NCI-H748 (cell line): ENCODE data around the gene TUBGCP3.
"Not testable (repeated sequence)": the region's sequence is repeated elsewhere in the genome, so short reads cannot be mapped to it uniquely, and the experiment has no call there.

Experiments used
- DNase-seq: peaks from one replicate; lab custom pipeline; 2025; ENCODE audit not compliant: unreplicated experiment; lab: John Stamatoyannopoulos, UW

The TUBGCP3 gene

DNA sequence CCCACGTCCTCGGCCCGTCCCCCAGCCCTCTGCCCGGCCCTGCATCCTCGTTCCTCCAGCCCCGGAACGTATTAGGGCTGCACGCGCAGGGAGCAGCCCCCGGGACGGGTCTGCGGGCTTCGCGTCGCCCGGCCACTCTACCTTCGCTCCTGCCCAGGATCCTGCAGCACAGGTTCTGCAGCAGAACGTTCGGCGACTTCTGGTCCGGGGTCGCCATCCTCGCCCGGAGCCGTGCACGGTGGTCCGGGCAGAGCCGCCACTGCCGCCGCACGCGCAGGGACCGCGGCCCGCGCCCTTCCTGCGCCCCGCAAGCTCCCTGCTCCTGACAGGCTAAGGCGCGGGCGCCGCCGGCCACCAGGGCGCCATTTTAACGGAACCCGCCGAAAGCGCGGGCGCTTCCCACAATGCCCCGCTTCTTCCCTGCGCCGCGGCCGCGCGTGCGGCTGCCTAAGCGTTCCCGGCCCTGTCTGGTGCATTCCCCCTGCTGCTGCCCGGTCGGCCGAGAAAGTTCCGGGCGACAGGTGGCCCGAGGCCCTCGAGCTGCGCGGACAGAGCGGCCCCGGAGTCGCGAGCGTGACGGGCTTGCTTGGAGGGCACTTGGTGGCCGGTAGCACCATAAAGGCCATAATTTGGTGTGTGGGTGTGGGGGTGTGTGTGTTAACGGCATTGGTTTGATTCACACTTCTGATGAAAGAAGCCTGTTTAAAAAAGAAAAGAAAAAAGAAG is at the start of gene TUBGCP3:
Gene TUBGCP3, minus strand, starts transcription at position 390 of the 726 bp plus-strand sequence. Its CDS starts 173 bp downstream, at position 217.
- DNase-seq, result peak; percentile 94

- DNase-seq, result no peak
Observed at GRCh38 chr13:112637017-112637801, 49.3 kb upstream of the TUBGCP3 start.

- DNase-seq, result no peak
Observed at GRCh38 chr13:112636401-112636975, 48.5 kb upstream of the TUBGCP3 start.

- no peak for DNase-seq
Observed at GRCh38 chr13:112635323-112635722, 47.4 kb upstream of the TUBGCP3 start.

- no peak for DNase-seq
Observed at GRCh38 chr13:112634102-112634501, 46.1 kb upstream of the TUBGCP3 start.

GRCh38 chr13:112630226-112630625 is 42.3 kb upstream of the TUBGCP3 start:
- DNase-seq, result not testable (repeated sequence)

DNA sequence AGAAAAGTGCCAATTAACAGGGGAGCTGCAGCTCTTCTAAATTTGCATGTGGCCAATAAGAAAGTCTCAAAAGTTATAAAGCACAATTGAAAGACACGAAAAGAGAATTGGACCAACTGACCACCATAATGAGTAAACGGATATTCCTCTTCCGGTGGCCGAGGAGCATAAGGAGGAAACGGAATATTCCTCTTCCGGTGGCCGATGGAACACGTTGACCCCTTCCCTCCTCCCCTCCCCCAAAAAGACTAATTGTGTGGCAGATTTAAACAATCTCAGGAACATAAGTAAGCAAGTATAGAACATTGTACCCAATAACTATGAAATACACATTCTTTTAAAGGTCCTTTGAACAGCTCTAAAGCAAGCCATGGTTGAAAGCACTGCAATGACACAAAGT is 41.2 kb upstream of the TUBGCP3 start:
- no peak for DNase-seq

DNA sequence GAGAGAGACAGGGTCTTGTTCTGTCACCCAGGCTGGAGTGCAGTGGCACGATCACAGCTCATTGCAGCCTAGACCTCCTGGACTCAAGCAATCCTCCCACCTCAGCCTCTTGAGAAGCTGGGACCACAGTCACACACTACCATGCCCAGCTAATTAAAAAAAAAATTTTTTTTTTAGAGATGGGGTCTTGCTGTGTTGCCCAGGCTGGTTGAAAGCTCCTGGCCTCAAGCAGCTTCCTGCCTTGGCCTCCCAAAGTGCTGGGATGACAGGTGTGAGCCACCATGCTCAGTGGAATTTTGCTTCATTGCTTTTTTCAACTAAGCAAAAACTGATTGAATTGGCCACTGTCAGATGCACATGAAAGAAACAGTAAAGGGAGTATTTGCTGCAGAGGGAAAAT is 39.7 kb upstream of the TUBGCP3 start:
- not testable (repeated sequence) for DNase-seq

DNA sequence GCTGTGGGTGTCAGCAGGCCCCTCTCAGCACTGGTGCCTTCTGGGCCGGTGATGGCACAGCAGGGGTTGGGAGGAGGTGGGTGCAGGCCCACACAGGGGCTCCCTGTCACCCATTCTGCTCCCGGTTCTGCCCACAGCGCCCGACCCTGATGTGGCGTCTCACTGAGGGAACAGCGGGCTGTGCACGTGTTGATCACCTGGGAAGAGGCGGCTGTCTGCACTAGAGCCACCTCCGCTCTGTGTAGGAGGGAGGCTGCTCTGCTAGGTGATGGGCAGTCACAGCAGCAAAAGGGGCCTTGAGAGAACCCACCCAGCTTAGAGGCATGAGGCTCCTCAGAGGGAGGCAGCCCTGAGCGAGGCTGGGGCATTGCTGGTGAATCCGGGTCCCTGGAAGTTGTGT is 39.2 kb upstream of the TUBGCP3 start:
- no peak for DNase-seq

DNA sequence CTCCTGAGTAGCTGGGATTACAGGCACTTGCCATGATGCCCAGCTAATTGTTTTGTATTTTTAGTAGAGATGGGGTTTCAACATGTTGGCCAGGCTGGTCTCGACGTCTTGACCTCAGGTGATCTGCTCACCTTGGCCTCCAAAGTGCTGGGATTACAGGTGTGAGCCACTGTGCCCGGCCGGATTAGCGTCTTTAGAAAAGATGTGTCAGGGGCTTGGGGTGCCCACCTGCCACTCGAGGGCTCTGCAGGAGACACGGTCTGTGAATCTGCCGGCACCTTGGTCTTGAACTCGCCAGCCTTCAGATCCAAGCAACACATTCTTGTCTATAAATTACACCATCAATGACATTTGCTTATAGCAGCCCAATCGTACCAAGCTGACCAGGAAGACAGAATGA is 38.8 kb upstream of the TUBGCP3 start:
- DNase-seq, result no peak

DNA sequence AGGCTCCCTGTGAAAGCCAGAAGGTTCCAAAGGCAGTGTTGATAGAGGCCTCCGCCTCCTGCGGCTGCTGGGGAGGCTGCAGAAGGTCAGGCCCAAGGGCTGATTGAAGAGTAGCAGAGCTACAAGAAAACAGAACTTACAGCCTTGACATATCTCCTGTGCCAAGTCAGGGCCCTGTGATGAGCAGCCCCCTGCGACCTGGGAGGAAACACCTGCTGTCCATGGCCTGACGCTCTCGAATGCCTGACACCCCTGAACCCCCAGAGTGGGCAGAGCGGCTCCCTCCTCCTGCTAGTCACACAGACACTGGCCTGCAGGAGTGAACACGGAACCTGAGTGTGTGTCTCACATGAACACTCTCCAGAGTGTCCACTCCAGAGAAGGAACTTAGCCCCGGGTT is 38.2 kb upstream of the TUBGCP3 start:
- DNase-seq, result no peak

DNA sequence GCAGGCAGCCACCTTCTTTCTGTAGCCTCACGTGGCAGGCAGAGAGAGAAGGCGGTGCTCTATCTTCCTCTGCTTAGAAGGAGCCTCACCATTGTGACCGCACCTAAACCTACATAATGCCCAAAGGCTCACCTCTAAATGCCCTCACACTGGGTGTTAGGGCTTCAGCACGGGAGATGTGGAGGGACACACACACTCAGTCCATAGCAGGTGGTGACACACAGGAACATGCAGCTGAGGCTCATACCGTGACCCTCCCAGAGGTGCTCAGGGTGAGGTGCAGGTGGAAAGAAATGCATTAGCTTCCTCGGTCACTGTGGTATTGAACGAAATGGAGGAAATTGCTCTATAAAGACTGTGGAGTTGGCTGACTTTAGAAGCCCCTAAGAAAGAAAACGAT is 37.7 kb upstream of the TUBGCP3 start:
- DNase-seq, result no peak

- no peak for DNase-seq
Observed at GRCh38 chr13:112624602-112625430, 36.9 kb upstream of the TUBGCP3 start.

DNA sequence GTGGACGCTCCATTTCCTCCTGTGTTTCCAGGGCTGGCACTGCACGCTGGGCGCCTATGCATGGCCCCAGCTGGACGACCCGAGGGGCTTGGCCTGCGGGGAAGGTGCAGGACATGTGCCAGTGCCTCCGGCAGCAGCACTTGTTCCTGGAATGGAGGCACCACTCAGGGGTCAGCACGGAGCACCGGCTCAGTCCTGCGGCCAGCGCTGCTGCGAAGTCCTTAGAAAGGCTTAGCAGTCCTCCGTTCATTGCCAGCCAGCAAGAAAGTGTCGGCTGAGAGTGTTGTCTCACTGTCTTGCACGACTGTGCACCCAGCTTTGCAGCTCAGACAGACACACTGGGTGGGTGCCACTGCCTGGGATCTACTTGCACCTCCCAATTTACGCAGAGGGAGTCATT is 36.1 kb upstream of the TUBGCP3 start:
- no peak for DNase-seq

- DNase-seq, result peak; percentile 65
Observed at GRCh38 chr13:112623051-112623711, 35.2 kb upstream of the TUBGCP3 start.

GRCh38 chr13:112622375-112622774 is 34.4 kb upstream of the TUBGCP3 start:
- no peak for DNase-seq

DNA sequence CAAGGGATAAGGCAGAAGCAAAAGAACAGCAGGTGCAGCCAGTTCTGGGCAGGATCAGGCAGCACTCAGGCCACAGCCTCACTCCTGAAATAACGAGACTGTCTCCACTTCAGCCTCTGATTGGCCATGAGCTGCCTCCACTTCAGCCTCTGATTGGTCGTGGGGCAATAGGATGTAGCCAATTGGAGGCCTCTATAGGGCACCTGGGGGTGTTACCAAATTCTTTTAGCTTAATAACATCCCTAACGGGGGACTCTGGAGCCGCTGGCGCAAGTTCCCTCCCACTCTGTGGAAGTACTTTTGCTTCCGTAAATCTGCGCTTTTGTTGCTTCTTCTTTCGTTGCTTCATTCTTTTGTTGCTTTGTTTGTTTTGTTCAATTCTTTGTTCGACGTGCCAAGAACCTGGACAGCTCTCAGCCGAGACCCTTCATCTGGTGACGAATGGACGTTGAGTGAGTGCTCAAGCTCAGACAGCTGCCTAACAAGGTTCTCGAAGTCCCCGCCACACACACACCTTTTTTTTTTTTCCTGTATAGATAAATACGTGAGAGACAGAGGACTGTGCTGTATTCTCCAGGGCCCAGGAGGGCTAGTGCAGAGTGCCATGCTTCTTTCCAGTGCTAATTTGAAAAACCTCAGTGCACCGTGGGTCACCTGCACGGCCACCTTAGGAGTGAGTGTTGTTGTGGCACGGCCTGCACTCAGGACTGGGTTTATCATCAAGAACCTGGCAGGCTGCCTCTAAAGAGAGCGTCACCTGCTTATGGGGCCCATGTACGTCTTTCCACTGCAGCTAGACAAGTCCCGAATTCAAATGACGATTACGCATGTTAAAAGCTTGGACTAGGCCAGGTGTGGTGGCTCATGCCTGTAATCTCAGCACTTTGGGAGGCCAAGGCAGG is 32.0 kb upstream of the TUBGCP3 start:
- peak; percentile 92 for DNase-seq

- no peak for DNase-seq
Observed at GRCh38 chr13:112618501-112618900, 30.5 kb upstream of the TUBGCP3 start.

- no peak for DNase-seq
Observed at GRCh38 chr13:112617754-112618375, 29.9 kb upstream of the TUBGCP3 start.
